Measurements from ENCODE around the gene GREM2.

The GREM2 gene

DNA sequence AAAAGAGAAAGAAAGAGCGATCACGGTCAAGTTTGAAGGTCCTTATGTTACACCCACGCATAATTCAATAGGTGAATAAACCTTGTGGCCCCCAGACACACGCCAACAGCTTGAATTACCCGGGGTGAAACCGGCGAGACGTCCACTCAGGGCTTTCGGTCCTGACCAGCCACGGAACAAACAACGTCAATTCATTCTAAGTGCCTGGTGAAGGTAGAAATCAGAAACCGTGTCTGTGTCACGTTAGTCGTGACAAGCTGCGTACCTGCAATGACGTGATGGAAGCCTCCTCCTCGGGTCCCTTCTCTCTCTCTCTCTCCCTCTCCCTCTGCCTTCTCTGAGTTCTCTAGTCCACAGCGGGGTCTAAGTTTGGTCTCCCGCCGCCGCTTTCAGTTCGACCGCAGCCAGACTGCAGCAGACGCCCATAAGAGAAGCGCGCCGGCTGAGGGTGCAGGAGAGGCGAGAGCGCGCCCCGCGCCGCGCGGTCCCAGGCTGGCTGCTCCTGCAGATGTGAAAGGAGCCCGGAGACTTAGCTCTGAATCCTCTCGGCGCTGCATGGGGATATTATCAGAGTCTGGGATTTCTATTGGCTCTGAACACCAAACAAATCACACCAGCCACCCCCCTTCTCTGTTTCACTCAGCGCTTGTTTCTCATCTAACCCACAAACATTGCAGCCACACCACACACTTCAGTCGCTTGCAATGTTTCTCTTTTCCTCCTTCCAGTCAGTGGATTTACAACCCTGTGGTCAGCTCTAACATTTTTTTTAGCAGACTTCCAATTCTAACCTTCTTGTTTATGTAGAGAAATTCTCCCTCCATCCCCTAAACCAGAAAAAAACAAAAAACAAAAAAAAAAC, at the start of gene GREM2:
Gene GREM2, minus strand, starts transcription at position 537 of the 862 bp plus-strand sequence. CDS start 118,680 bp downstream, outside the sequence.
- DNase-seq, result peak; percentile 90

- no peak for DNase-seq
These were observed 46.5 kb upstream of the GREM2 start for GRCh38 chr1:240658312-240658960.

DNA sequence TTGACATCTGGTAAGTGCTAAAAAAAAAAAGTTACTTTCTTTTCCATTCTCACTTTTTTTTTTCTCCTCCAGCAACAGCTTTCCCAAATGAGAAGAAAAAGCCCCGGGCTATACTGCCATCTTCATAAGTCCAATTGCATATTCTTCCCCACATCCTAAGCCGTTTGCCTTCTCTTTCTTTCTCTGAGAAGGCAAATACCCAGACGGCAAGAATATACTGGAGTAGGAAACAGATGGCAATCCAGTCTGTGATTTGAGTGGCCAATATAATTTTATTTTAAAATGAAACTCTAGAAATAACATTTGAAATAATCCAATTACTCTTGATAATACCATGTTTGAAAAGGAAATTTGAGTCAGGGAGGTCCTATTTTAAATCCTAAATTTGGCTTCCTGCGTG, 44.6 kb upstream of the GREM2 start:
- no peak for DNase-seq

DNA sequence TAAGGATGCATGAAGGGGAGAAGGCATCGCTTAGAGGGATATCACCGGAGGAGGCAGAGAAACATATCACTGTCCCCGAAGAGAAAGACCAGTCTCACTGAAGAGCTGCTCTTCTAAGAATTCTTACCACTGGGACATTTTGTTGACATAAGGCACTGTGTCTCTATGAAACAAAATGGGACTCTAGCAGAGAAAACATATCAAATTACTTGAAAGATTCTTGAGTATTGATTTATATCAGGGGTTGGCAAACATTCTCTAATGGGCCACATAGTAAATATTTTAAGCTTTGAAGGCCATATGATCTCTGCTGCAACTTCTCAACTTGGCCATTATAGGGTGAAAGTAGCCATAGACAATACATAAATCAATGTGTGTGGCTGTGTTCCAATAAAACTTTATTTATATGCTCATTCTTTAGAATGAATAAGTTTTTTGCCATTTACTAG, 41.0 kb upstream of the GREM2 start:
- no peak for DNase-seq

- DNase-seq, result no peak
These were observed 40.6 kb upstream of the GREM2 start for GRCh38 chr1:240652549-240652948.

- DNase-seq, result no peak
These were observed 38.9 kb upstream of the GREM2 start for GRCh38 chr1:240650877-240651276.

DNA sequence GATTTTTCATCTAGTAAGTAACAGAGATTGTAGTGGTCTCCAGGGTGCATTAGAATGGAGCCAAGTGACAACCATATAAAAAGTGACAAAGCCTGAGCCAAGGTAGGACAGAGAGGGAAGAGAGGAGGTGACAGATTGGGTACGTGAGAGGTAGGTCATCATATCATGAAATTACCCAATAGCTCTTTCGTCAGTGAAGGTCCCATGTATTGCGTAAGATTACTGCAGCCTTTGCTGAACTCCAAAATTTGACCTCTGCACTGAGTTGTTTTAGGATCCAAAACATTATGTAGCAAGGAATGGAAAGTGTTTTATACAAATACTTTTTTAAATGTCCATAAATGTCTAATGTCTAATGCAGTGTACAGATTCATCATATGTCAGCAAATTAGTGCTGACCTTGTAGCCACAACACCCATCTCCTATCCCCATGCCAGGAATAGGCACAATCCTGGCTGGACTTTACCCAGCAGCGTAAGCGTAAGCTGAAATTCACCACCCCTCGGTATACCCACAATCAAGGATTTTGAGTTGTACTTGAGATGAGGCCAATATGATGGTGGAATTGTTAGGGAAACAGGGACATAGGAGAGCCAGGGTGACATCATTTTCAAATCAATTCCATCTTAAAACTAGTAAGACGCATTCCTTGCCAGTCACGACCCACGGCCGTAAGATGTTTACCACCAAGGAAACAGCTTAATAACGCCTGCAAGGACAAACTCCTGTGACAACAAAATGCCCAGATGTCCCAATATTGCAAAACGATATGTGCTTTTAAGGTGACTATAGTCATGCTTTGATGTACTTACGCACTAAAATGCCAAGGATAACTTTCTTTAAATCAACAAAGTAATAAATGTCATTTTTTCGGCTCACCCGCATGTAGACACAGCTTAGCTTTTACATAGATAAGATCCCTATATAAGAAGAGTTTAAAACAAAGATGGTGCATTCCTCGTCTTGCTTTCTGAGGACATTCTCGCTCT, 38.1 kb upstream of the GREM2 start:
- DNase-seq, result no peak

DNA sequence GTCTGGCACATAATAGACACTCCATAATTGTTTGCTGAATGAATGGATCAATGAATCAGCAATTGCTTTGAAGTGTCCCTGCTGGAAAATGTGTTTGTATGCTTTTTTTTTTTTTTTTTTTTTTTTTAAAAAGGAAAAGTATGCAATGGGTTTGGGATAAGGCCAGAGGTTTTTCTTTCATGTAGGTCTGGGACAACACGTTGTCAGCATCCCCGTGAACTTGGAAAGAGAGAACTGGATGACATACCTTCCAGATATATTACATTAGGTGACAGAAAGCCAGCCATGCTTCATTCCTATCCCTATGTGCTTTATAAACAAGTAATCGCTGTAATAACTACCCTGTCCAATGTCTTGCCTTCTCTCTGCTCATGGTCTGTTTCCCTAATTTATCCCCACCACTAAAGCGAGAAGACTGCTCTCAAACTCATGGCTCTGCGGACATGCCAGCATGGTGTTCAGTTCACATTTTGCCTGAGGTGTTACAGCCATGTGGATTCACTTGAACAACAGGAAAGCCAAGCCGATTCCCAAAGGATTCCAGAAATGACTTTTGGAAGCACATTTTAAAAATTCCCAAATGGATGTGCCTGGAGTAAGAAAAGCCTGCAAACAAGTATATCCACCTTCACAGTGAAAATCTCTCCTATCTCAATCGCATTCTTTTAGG, 34.8 kb upstream of the GREM2 start:
- no peak for DNase-seq

DNA sequence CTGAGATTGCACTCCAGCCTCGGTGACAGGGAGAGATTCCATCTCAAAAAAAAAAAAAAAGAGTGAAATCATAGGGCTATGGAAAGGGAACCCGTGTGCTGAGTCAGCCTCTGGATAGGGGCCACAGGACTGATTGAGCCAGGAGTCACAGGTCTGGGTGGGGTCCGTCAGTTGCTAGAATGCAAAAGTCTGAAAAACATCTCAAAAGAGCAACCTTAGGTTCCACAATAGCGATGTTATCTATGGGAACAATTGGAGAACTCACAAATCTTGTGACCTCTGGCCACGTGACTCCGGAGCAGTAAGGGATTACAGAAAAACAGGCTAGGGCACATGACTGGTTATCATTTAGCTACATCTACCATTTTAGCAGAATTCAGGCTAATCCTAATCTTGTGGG, 32.8 kb upstream of the GREM2 start:
- DNase-seq, result no peak

- DNase-seq, result peak; percentile 41
These were observed 23.7 kb upstream of the GREM2 start for GRCh38 chr1:240635466-240636256.

GRCh38 chr1:240630409-240630808, 18.5 kb upstream of the GREM2 start:
- no peak for DNase-seq

GRCh38 chr1:240621249-240621648, 9.3 kb upstream of the GREM2 start:
- no peak for DNase-seq

DNA sequence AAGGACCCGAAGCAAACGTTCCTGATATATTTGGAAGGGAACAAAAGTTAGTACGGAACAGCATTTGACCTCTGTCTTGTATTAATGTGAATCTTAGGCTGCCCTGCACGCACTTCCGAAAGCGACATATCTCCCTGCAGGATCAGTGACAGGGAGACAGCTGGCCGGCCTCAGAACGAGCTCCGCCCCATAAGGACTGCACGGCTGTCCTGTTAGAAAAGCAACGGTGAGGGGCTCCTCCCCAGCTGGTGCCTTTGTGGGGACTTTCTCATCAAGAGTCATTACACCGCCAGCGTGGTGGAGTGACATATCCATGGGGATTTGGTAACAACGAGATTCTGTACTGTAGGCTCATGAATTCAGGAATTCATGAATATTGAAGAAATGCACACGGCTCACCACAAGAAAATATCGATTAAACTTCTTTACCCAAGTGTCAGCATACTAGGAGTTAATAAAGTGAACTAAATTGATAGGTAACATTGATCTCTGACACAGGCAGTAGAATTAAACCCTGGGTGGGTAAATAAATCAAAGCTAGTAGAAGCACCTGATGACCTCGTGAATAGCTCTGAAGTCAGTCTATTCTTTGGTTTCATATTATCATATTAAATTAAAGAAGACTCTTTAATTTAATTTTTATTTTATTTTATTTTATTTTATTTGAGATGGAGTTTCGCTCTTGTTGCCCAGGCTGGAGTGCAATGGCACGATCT, 8.1 kb upstream of the GREM2 start:
- peak; percentile 98 for DNase-seq

DNA sequence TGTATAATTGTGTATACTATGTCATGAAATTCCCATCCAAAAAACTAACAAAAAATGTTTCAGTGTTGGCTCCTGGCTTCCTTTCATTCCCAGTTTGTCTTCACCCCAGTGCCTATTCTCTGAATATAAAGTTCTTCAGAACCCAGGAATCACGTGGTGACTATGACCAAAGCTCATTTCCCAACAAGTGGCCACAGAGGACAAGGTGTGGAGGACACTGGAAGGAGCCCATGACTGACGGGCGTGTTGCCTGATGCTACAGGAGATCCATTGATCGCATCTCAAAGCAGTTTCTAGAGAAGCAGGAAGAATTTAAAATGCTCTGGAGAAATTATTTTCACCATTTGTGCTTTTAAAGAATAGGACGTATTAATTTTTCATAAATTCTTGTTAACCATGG, 7.4 kb upstream of the GREM2 start:
- no peak for DNase-seq

GRCh38 chr1:240618946-240619345, 7.0 kb upstream of the GREM2 start:
- no peak for DNase-seq

DNA sequence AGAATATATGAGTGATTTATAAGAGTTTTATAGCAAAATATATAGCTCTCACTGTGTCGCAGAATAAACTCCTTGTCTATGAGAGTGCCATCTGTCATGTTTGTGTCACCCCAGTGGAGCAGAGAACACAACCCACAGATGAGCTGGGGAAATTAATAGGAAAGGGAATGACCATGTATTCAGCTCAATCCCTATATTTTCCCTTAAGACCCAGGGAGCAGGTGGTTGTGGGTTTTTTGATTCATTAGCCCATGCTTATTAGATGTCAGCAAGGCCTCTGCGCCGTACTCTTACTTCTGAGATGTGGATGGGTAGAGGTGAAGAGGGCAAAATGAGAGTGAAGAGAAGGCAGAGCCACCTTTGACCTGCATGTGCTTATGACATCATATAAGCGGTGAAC, 4.1 kb upstream of the GREM2 start:
- DNase-seq, result peak; percentile 32

GRCh38 chr1:240613356-240614142, 1.6 kb upstream of the GREM2 start:
- no peak for DNase-seq

- no peak for DNase-seq
These were observed 856 bp upstream of the GREM2 start for GRCh38 chr1:240612811-240613210.

GRCh38 chr1:240611228-240611618, 732 bp downstream of the GREM2 start:
- DNase-seq, result peak; percentile 32

DNA sequence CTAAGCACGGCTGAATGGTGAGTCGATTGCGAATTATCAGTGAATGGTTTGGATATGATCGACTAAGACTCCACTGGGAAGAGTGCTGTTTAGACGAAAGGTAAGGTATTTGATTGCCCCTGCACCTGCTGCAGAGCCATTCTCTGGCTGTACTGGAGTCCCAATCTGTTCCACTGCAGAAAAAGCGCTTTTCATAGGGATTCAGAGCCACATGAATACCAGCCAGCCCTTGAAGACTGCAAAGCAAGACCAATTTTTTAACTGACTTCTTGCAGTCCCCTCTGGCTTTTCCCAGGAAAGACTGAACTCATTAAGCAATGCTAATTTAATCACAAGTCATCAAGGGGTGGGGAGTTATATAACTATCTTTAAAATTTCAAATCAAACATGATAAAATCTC, 1.3 kb downstream of the GREM2 start:
- no peak for DNase-seq
